Ascending aorta (tissue), 2 donors: Measurements from ENCODE around the gene CHDH. TPM values are rescaled to one million over a fixed set of nuclear protein-coding genes. Genes with fewer than 3 reads are reported as not detected.

Experiments
- DNase-seq, 2 donors: peaks; one replicate each; pipeline ENCODE4 v3.0.0-alpha.2; 2019; ENCODE audit warnings: low spot score in 2 of 2
- H3K27ac ChIP-seq, 2 donors: fragments of 200-600 bp; sonication (generic); one replicate each; pipeline ENCODE4 v1.5.1; 2016 to 2017; ENCODE audit warnings: mild to moderate bottlenecking in 1 of 2
- H3K27me3 ChIP-seq: fragments of 200-600 bp; sonication (generic); one replicate; pipeline ENCODE4 v1.5.1; 2017
- H3K36me3 ChIP-seq, 2 donors: fragments of 200-600 bp; sonication (generic); one replicate each; pipeline ENCODE4 v1.5.1; 2016
- H3K4me1 ChIP-seq, 2 donors: fragments of 200-600 bp; sonication (generic); one replicate each; pipeline ENCODE4 v1.5.1; 2016 to 2017; ENCODE audit warnings: mild to moderate bottlenecking in 1 of 2
- H3K4me3 ChIP-seq, 2 donors: fragments of 200-600 bp; sonication (generic); one replicate each; pipeline ENCODE4 v1.5.1; 2016 to 2017; ENCODE audit warnings: mild to moderate bottlenecking in 1 of 2
- H3K9me3 ChIP-seq, 2 donors: fragments of 200-600 bp; sonication (generic); one replicate each; pipeline ENCODE4 v1.5.1; 2016
- intact Hi-C: fragments of 100-400 bp; cut with DNase I; formaldehyde crosslinking; loops from one replicate; pipeline ENCODE4 v1.15.1; 2023
- total RNA-seq: library from RNA; depleted of rRNA; stranded (reverse); fragments of >200 nt; gene quantifications from one replicate; pipeline ENCODE4 v1.1.0, GENCODE V29; 2016
- TF ChIP-seq, protein P1 (sequence below), 3 experiments: fragments of 200-600 bp in 2 of 3; fragments of 450-650 bp in 1 of 3; sonication (generic) in 2 of 3; IDR thresholded peaks; one replicate each; pipeline ENCODE4 v1.5.1; 2016 to 2019; ENCODE audit warnings: antibody characterized with exemption in 3 of 3, mild to moderate bottlenecking in 1 of 3, moderate library complexity in 1 of 3

The CHDH gene
- total RNA-seq, 1 donor from 2014 or later: 0.53 TPM

- Histone ChIP-seq H3K27ac (no peak overlapping the region), H3K4me1 (peaks cover 3 to 23% of the 10 kb centered on the region in 2 donors), H3K4me3 (no peak overlapping the region), H3K36me3 (no peaks in the 10 kb centered on the region), H3K27me3 (no peaks in the 10 kb centered on the region), H3K9me3 (no peaks in the 10 kb centered on the region)
- DNase-seq: no peak
- TF ChIP-seq, protein P1, sequence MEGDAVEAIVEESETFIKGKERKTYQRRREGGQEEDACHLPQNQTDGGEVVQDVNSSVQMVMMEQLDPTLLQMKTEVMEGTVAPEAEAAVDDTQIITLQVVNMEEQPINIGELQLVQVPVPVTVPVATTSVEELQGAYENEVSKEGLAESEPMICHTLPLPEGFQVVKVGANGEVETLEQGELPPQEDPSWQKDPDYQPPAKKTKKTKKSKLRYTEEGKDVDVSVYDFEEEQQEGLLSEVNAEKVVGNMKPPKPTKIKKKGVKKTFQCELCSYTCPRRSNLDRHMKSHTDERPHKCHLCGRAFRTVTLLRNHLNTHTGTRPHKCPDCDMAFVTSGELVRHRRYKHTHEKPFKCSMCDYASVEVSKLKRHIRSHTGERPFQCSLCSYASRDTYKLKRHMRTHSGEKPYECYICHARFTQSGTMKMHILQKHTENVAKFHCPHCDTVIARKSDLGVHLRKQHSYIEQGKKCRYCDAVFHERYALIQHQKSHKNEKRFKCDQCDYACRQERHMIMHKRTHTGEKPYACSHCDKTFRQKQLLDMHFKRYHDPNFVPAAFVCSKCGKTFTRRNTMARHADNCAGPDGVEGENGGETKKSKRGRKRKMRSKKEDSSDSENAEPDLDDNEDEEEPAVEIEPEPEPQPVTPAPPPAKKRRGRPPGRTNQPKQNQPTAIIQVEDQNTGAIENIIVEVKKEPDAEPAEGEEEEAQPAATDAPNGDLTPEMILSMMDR (IDR thresholded peaks at IDR 0.05): no peak
- intact Hi-C loops: loop anchor here (5.0 kb wide), 1 partner anchor 74 kb away; the partner anchor contains the start of genes CHDH and IL17RB
Measured at GRCh38 chr3:53773021-53773436, 73.2 kb downstream of the CHDH start.

GRCh38 chr3:53772562-53772961 is 73.7 kb downstream of the CHDH start:
- no peaks in the 10 kb centered on the region for H3K36me3 ChIP-seq
- H3K27ac ChIP-seq: no peak overlapping the region
- TF ChIP-seq, protein P1 (IDR thresholded peaks at IDR 0.05): no peak
- no peak overlapping the region for H3K4me3 ChIP-seq
- H3K27me3 ChIP-seq: no peaks in the 10 kb centered on the region
- intact Hi-C loops: loop anchor here (5.0 kb wide), 1 partner anchor 75 kb away; the partner anchor contains the start of genes CHDH and IL17RB
- no peaks in the 10 kb centered on the region for H3K9me3 ChIP-seq
- DNase-seq: no peak
- H3K4me1 ChIP-seq: peaks cover 3 to 23% of the 10 kb centered on the region in 2 donors

DNA sequence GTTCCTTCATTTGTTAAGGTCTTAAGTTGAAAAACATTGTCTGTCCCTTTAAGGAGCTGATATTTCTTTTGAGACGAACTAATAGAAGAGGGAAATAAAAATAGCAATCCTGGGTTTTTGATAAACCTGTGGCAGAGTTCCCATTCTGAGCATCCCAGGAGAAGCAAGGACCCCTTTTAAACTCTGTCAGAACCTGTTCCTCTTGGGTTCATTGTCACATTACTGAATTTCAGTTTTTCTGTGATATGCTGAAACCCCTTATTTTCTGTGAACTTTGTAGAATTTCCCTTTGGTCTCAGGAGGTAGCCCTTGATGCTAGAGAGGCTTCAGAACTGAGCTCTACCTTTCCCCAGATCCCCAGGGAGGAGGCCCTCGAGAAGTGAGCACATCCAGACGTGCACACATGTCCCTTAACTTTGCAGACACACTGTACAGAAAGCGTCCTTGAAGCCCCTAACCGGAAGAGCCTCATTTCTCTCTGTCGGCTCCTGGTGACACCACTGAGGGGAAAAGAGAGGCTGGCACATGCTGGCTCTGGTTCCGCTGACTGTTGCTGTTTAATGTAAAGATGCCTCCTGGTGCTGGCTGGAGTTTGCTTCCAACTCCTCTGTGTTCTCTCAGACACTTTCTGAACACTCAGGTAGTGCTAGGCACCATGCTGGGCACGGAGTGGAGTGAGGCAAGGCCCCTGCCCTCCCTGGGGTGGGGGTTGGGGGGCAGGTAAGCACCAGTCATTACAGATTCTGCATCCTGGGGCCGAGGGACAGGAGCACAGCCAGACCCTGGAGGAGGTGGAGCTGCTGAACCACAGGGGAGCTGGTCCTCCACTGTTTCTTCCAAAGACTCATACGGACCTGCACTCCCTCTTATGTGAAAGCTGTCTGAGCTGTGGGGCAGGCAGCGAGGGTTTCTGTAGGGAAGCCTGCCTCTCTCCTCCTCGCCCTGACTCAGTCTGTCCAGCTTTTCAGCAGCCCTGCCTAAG is 77.5 kb downstream of the CHDH start:
- Histone ChIP-seq H3K36me3 (no peaks in the 10 kb centered on the region), H3K9me3 (no peaks in the 10 kb centered on the region), H3K27me3 (no peaks in the 10 kb centered on the region), H3K4me1 (peaks cover under 1 to 8% of the 10 kb centered on the region in 2 donors), H3K27ac (no peak overlapping the region), H3K4me3 (no peak overlapping the region)
- intact Hi-C loops: no loop called here
- TF ChIP-seq, protein P1 (IDR thresholded peaks at IDR 0.05): no peak
- no peak for DNase-seq

- Histone ChIP-seq H3K4me1 (no peaks in the 10 kb centered on the region), H3K36me3 (no peaks in the 10 kb centered on the region), H3K9me3 (no peaks in the 10 kb centered on the region), H3K4me3 (no peak overlapping the region), H3K27ac (no peak overlapping the region), H3K27me3 (no peaks in the 10 kb centered on the region)
- no peak for DNase-seq
- TF ChIP-seq, protein P1 (IDR thresholded peaks at IDR 0.05): no peak
- intact Hi-C loops: no loop called here
Measured at GRCh38 chr3:53766706-53767105, 79.5 kb downstream of the CHDH start.

GRCh38 chr3:53765753-53766152 is 80.5 kb downstream of the CHDH start:
- no peak overlapping the region for H3K4me3 ChIP-seq
- intact Hi-C loops: no loop called here
- H3K4me1 ChIP-seq: no peaks in the 10 kb centered on the region
- H3K27me3 ChIP-seq: no peaks in the 10 kb centered on the region
- H3K36me3 ChIP-seq: no peaks in the 10 kb centered on the region
- no peak for DNase-seq
- no peak overlapping the region for H3K27ac ChIP-seq
- TF ChIP-seq, protein P1 (IDR thresholded peaks at IDR 0.05): no peak
- H3K9me3 ChIP-seq: no peaks in the 10 kb centered on the region
